CD4-positive, alpha-beta memory T cell (primary cell): ENCODE measurements around the gene BTN1A1. TPM values are rescaled to one million over a fixed set of nuclear protein-coding genes. Genes with fewer than 3 reads are reported as not detected.

Experiments
- CTCF ChIA-PET: fragments of 350-600 bp; sonication (Branson Sonifier 250); formaldehyde crosslinking; loops from one replicate; lab custom pipeline; 2021; ENCODE audit warnings: inconsistent platforms; ENCODE audit not compliant: partially characterized antibody; lab: Charles Lee
- POLR2A ChIA-PET: fragments of 350-600 bp; sonication (Branson Sonifier 250); formaldehyde crosslinking; loops from one replicate; lab custom pipeline; 2021; ENCODE audit not compliant: partially characterized antibody; lab: Charles Lee
- DNase-seq, 5 donors: peaks; one replicate each; pipeline versions ENCODE4 v3.0.0 to v3.0.0-alpha.2; 2020 to 2022; ENCODE audit warnings: mixed read lengths in 1 of 5
- H3K27ac ChIP-seq: one replicate; pipeline ENCODE4 v1.7.0; 2013; ENCODE audit warnings: low read depth, low read length
- H3K27me3 ChIP-seq: 2 replicates; pipeline ENCODE4 v1.7.0; 2013; ENCODE audit warnings: mild to moderate bottlenecking, low read length, moderate library complexity; ENCODE audit not compliant: insufficient read depth
- H3K36me3 ChIP-seq: 2 replicates; pipeline ENCODE4 v1.7.0; 2013; ENCODE audit warnings: mild to moderate bottlenecking, low read length, moderate library complexity; ENCODE audit not compliant: insufficient read depth
- H3K4me1 ChIP-seq: 2 replicates; pipeline ENCODE4 v1.7.0; 2013; ENCODE audit warnings: mild to moderate bottlenecking, low read length, moderate library complexity; ENCODE audit not compliant: insufficient read depth
- H3K4me3 ChIP-seq, 2 donors: one replicate each; pipeline ENCODE4 v1.7.0; 2013; ENCODE audit warnings: low read length in 2 of 2, mild to moderate bottlenecking in 1 of 2
- H3K9me3 ChIP-seq, 2 donors: one replicate each; pipeline ENCODE4 v1.7.0; 2013; ENCODE audit warnings: low read length in 2 of 2, control low read depth in 1 of 2; ENCODE audit not compliant: control insufficient read depth in 1 of 2
- H3K27ac Mint-ChIP-seq, 7 donors: one replicate each; pipeline ENCODE4 v1.8.0; 2020 to 2021; ENCODE audit warnings: mixed read lengths in 7 of 7, mild to moderate bottlenecking in 6 of 7, inconsistent platforms in 3 of 7, moderate library complexity in 3 of 7
- H3K27me3 Mint-ChIP-seq, 2 donors: one replicate each; pipeline ENCODE4 v1.8.0; 2020 to 2021; ENCODE audit warnings: mixed read lengths in 2 of 2
- H3K36me3 Mint-ChIP-seq, 2 donors: one replicate each; pipeline ENCODE4 v1.8.0; 2020 to 2021; ENCODE audit warnings: mixed read lengths in 2 of 2, inconsistent platforms in 1 of 2, mild to moderate bottlenecking in 1 of 2
- H3K4me1 Mint-ChIP-seq, 4 donors: one replicate each; pipeline ENCODE4 v1.8.0; 2020 to 2021; ENCODE audit warnings: mixed read lengths in 4 of 4, mild to moderate bottlenecking in 1 of 4
- H3K4me3 Mint-ChIP-seq, 8 donors: one replicate each; pipeline ENCODE4 v1.8.0; 2020 to 2021; ENCODE audit warnings: mixed read lengths in 8 of 8, mild to moderate bottlenecking in 7 of 8, moderate library complexity in 6 of 8, inconsistent platforms in 3 of 8
- H3K9me3 Mint-ChIP-seq, 8 donors: one replicate each; pipeline ENCODE4 v1.8.0; 2020 to 2021; ENCODE audit warnings: mixed read lengths in 8 of 8, mild to moderate bottlenecking in 5 of 8, inconsistent platforms in 3 of 8, moderate library complexity in 1 of 8
- intact Hi-C: fragments of 100-400 bp; cut with micrococcal nuclease; formaldehyde crosslinking; loops from one replicate; pipeline ENCODE4 v1.15.1; 2023
- polyA plus RNA-seq, 2 donors: library from polyadenylated mRNA; unstranded; fragments of 300-500 nt; fragmentation: Illumina TruSeq; gene quantifications; one replicate each; pipeline ENCODE4 v1.2.3, GENCODE V29; 2021
- total RNA-seq, 2 experiments: library from RNA; stranded (reverse); gene quantifications; one replicate each; pipeline ENCODE4 v1.2.3, GENCODE V29; 2021

BTN1A1 gene, protein sequence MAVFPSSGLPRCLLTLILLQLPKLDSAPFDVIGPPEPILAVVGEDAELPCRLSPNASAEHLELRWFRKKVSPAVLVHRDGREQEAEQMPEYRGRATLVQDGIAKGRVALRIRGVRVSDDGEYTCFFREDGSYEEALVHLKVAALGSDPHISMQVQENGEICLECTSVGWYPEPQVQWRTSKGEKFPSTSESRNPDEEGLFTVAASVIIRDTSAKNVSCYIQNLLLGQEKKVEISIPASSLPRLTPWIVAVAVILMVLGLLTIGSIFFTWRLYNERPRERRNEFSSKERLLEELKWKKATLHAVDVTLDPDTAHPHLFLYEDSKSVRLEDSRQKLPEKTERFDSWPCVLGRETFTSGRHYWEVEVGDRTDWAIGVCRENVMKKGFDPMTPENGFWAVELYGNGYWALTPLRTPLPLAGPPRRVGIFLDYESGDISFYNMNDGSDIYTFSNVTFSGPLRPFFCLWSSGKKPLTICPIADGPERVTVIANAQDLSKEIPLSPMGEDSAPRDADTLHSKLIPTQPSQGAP
- total RNA-seq (not detected), polyA plus RNA-seq (under 1 TPM in 1 of 2 donors, not detected in 1; 0.08 TPM)

DNA sequence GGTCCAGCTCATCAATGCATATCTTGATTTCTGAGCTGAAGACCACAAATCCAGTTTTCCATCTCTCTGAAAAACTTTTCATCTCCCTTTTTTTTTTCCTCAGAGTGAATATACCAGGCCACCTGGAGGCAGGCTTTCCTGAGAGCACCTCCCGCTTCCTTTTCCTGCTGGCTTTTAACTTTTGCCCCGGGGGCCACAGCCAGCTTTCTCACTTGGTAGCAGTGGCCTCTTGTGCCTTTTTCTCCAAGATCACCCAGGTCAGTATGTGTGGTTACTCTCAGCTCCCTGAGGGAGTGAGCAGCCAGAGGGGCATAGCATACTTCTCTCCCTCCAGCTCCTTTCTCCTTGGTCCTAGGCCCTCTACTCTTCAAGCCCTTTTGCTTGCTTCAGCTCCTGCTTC is at the start of gene BTN1A1:
Gene BTN1A1, plus strand, starts transcription at position 202 of the 400 bp plus-strand sequence. CDS start 984 bp downstream, outside the sequence.
- H3K9me3 ChIP-seq, result no peaks in the 10 kb centered on the region

DNA sequence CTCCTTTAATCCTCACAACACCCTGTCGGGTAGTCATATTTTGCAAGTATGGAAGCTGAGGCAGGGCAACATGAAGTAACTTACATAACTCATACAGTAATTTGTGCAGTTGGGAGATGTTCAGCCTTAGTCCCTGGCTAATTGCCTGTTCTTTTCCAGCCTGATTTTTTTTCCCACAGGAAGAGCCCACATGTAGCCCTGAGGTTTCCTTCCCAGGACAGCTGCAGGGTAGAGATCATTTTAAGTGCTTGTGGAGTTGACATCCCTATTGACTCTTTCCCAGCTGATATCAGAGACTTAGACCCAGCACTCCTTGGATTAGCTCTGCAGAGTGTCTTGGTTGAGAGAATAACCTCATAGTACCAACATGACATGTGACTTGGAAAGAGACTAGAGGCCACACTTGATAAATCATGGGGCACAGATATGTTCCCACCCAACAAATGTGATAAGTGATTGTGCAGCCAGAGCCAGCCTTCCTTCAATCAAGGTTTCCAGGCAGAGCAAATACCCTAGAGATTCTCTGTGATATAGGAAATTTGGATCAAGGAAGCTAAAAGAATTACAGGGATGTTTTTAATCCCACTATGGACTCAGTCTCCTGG is 47.4 kb upstream of the BTN1A1 start:
- Mint-ChIP-seq H3K9me3 (no peaks in the 10 kb centered on the region), H3K27ac (peak overlapping the region; percentile 36 to 67 (median 54)), H3K4me3 (no peak overlapping the region), H3K4me1 (peaks cover 12 to 44% (median 22%) of the 10 kb centered on the region in 4 donors), H3K27me3 (no peaks in the 10 kb centered on the region), H3K36me3 (peaks cover 43 to 69% of the 10 kb centered on the region in 2 donors)
- no peak overlapping the region for H3K27ac ChIP-seq
- no peaks in the 10 kb centered on the region for H3K27me3 ChIP-seq
- no peak overlapping the region for H3K4me3 ChIP-seq
- H3K4me1 ChIP-seq, result peaks cover 7% of the 10 kb centered on the region
- no peaks in the 10 kb centered on the region for H3K9me3 ChIP-seq
- no peak for DNase-seq
- ChIA-PET CTCF (interaction anchor here (2.4 kb wide), 1 partner anchor 12 kb away, joined by 7 read pairs; no protein-coding TSS in a partner anchor), POLR2A (interaction anchor here (0.7 to 4.9 kb wide), 4 partner anchors 9 to 183 kb away, joined by 3 to 28 read pairs (median 4); no protein-coding TSS in a partner anchor)
- intact Hi-C loops, result no loop called here
- peaks cover 40% of the 10 kb centered on the region for H3K36me3 ChIP-seq

More for the DNA sequence above, at the start of gene BTN1A1:
- no peak within 1 kb of the TSS for H3K27ac Mint-ChIP-seq
- peaks cover 13% of the 10 kb centered on the region for H3K4me1 ChIP-seq
- CTCF ChIA-PET, result no interaction called here
- POLR2A ChIA-PET, result interaction anchor here (1.4 to 4.5 kb wide), 3 partner anchors 13 to 37 kb away, joined by 3 to 27 read pairs (median 14); partner anchors contain the start of gene HMGN4
- peaks cover 13% of the 10 kb centered on the region for H3K27me3 ChIP-seq
- peaks cover 10 to 19% (median 13%) of the 10 kb centered on the region in 4 donors for H3K4me1 Mint-ChIP-seq
- intact Hi-C loops, result no loop called here
- H3K36me3 ChIP-seq, result no peaks in the 10 kb centered on the region
- peaks cover 11 to 13% of the 10 kb centered on the region in 2 donors for H3K27me3 Mint-ChIP-seq
- no peaks in the 10 kb centered on the region for H3K9me3 Mint-ChIP-seq
- no peak within 1 kb of the TSS for H3K4me3 ChIP-seq
- peak within 1 kb of the TSS; percentile 24 to 88 (median 80) for H3K4me3 Mint-ChIP-seq
- no peak for DNase-seq
- no peaks in the 10 kb centered on the region for H3K36me3 Mint-ChIP-seq
- H3K27ac ChIP-seq, result no peak within 1 kb of the TSS

DNA sequence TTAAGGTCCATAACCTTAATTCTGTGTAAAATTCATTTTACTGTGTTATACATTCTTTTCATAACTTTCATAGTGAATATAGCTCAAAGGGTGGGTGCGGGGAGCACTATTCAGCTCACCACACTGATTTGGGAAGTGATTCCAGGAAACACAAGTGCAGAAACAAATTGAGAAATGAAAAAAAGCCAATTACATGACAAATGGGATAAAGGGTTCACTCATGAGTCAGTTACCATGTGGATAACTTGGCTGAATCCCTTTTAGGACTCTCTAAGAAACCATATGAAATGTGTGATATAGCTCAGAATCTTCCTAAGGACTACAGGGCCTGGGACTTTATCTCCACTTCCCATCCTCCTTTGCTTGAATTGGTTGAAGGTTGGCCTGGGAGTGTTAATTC is 45.5 kb upstream of the BTN1A1 start:
- ChIA-PET CTCF (interaction anchor here (0.7 kb wide), 2 partner anchors 10 to 113 kb away, joined by 3 read pairs; no protein-coding TSS in a partner anchor), POLR2A (interaction anchor here (1.0 to 4.9 kb wide), 5 partner anchors 9 to 115 kb away, joined by 3 to 28 read pairs (median 5); partner anchors contain the start of gene HMGN4)
- no peaks in the 10 kb centered on the region for H3K9me3 ChIP-seq
- H3K27ac ChIP-seq, result no peak overlapping the region
- no peak overlapping the region for H3K4me3 ChIP-seq
- no peaks in the 10 kb centered on the region for H3K9me3 Mint-ChIP-seq
- no peak overlapping the region for H3K4me3 Mint-ChIP-seq
- no peaks in the 10 kb centered on the region for H3K27me3 Mint-ChIP-seq
- H3K27ac Mint-ChIP-seq, result peak overlapping the region in 1 of 7 donors; percentile 33
- no peaks in the 10 kb centered on the region for H3K27me3 ChIP-seq
- peaks cover 36 to 68% of the 10 kb centered on the region in 2 donors for H3K36me3 Mint-ChIP-seq
- no peak for DNase-seq
- intact Hi-C loops, result loop anchor here (5.0 kb wide), 1 partner anchor 87 kb away; the partner anchor contains the start of gene BTN3A2
- peaks cover 18 to 54% (median 28%) of the 10 kb centered on the region in 4 donors for H3K4me1 Mint-ChIP-seq
- H3K36me3 ChIP-seq, result peaks cover 25% of the 10 kb centered on the region
- H3K4me1 ChIP-seq, result peaks cover 15% of the 10 kb centered on the region

DNA sequence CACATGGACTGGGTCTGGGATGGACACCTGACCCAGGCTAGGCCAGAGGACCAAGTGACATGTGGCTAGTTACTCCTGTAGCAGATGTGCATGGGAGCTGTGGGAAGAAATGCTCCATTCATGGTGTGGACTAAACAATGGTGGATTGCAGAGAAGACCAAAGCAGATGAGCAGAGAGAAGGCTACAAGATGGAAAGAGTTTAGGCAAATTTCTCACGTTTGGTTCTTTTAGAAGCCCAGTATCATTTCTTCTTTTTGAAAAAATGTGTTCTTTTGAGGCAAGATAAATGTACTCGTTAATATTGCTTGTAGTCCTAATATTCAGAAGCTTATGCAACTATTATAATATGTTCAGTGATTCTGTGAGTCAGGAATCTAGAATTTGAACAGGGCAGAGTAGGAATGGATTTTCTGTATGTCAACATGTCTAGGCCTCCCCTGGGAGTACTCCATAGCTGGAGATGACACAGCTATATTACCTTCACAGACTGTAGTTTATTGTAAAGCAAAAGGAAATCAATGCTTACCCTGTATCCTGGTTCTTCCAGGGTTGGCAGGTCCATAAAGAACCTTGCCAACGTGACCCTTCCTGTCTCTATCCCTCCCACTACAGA is 44.6 kb upstream of the BTN1A1 start:
- H3K4me3 Mint-ChIP-seq, result no peak overlapping the region
- peaks cover 27 to 62% (median 35%) of the 10 kb centered on the region in 4 donors for H3K4me1 Mint-ChIP-seq
- H3K4me3 ChIP-seq, result no peak overlapping the region
- intact Hi-C loops, result loop anchor here (5.0 kb wide), 1 partner anchor 88 kb away; the partner anchor contains the start of gene BTN3A2
- ChIA-PET POLR2A (interaction anchor here (1.0 to 4.9 kb wide), 8 partner anchors 9 to 114 kb away, joined by 3 to 28 read pairs (median 4); partner anchors contain the start of gene HMGN4), CTCF (interaction anchor here (1.0 kb wide), 1 partner anchor 65 kb away, joined by 3 read pairs; no protein-coding TSS in a partner anchor)
- H3K27me3 Mint-ChIP-seq, result no peaks in the 10 kb centered on the region
- no peak overlapping the region for H3K27ac ChIP-seq
- no peak for DNase-seq
- H3K4me1 ChIP-seq, result peaks cover 23% of the 10 kb centered on the region
- no peaks in the 10 kb centered on the region for H3K9me3 Mint-ChIP-seq
- H3K27ac Mint-ChIP-seq, result peak overlapping the region in 4 of 7 donors; percentile 9 to 54 (median 42)
- H3K36me3 ChIP-seq, result peaks cover 25% of the 10 kb centered on the region
- no peaks in the 10 kb centered on the region for H3K27me3 ChIP-seq
- H3K36me3 Mint-ChIP-seq, result peaks cover 36 to 68% of the 10 kb centered on the region in 2 donors
- no peaks in the 10 kb centered on the region for H3K9me3 ChIP-seq

DNA sequence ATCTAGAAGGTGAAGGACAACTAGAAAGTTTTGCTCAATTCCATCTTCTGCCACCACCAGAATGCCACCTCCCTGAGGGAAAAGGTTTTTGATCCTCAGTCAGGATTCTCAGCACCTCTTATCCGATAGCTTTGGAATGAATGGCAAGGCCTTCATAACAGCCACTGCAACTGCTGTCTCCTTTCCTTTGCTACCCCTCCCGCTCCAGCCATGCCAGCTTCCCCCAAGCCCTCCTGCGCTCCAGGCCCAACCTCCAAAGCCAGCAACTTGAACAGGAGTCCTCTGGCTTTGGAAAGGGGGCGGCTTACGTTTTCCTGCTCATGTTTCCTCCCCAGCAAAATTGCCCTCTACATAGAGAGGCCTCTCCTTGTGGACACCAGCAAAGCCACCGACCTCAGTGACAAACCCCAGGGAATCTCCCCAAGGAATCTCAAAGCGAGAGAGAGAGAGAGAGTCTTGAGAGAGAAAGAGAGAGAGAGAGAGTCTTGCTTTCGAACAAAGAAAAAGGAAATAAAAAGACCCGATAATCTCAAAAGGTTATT is 42.8 kb upstream of the BTN1A1 start:
- no peaks in the 10 kb centered on the region for H3K9me3 Mint-ChIP-seq
- H3K27ac Mint-ChIP-seq, result peak overlapping the region; percentile 91 to 99 (median 98)
- H3K4me3 ChIP-seq, result peak overlapping the region; percentile 90 to 95
- peak overlapping the region; percentile 85 for H3K27ac ChIP-seq
- DNase-seq, result no peak
- ChIA-PET POLR2A (interaction anchor here (1.0 to 2.6 kb wide), 7 partner anchors 11 to 81 kb away, joined by 3 to 19 read pairs (median 5); partner anchors contain the start of genes BTN2A2, BTN3A3 and HMGN4), CTCF (interaction anchor here (1.2 kb wide), 1 partner anchor 8 kb away, joined by 3 read pairs; no protein-coding TSS in a partner anchor)
- peaks cover 23% of the 10 kb centered on the region for H3K36me3 ChIP-seq
- H3K27me3 Mint-ChIP-seq, result no peaks in the 10 kb centered on the region
- peaks cover 35 to 63% of the 10 kb centered on the region in 2 donors for H3K36me3 Mint-ChIP-seq
- H3K4me1 ChIP-seq, result peaks cover 40% of the 10 kb centered on the region
- H3K27me3 ChIP-seq, result no peaks in the 10 kb centered on the region
- H3K4me3 Mint-ChIP-seq, result peak overlapping the region; percentile 96 to 100 (median 98)
- intact Hi-C loops, result loop anchor here (1.0 to 5.0 kb wide), 4 partner anchors 17 to 90 kb away; partner anchors contain the start of genes BTN3A2 and BTN3A3
- peaks cover 40 to 72% (median 51%) of the 10 kb centered on the region in 4 donors for H3K4me1 Mint-ChIP-seq
- H3K9me3 ChIP-seq, result no peaks in the 10 kb centered on the region
